Astrocyte (in vitro differentiated cells and primary cell): ENCODE results near the gene PHYKPL.

Source experiments
- CTCF ChIP-seq: IDR thresholded peaks from 2 replicates; pipeline ENCODE4 v1.5.1; 2011; ENCODE audit warnings: low read depth, mild to moderate bottlenecking, inconsistent platforms, low read length, moderate library complexity; ENCODE audit not compliant: insufficient read depth
- EZH2 ChIP-seq: IDR thresholded peaks from 2 replicates; pipeline ENCODE4 v1.6.1; 2012; ENCODE audit warnings: mild to moderate bottlenecking, low read length, inconsistent platforms; ENCODE audit not compliant: insufficient read depth

GRCh38 chr5:178182158-178182876 lies 50.3 kb downstream of the PHYKPL start:
- TF ChIP-seq CTCF (no peak), EZH2 (no peak)
